ENCODE results near the gene CRK. TPM values are rescaled to one million over a fixed set of nuclear protein-coding genes. Genes with fewer than 3 reads are reported as not detected.

CRK gene
- total and polyA plus RNA-seq, 10 of the 15 experiments (the other 5 are each of a cell fraction or from before 2014, with no cell fraction given): 11.1 to 23.8 (median 20.5) TPM

- Histone ChIP-seq H3K9me3 (replicated peaks; ENCODE audit: control insufficient read depth, insufficient read depth, low read length) (no peaks in the 10 kb centered on the region), H3K4me1 (ENCODE audit: control insufficient read depth, insufficient read depth, low read length) (no peaks in the 10 kb centered on the region), H4K20me1 (ENCODE audit: control insufficient read depth, insufficient read depth) (no peaks in the 10 kb centered on the region), H3K27ac (ENCODE audit: control insufficient read depth, insufficient read depth) (no peak overlapping the region), H2AFZ (ENCODE audit: control insufficient read depth, low read depth, low read length) (no peak overlapping the region), H3K79me2 (ENCODE audit: control insufficient read depth, insufficient read depth, low read length) (peaks cover 1% of the 10 kb centered on the region; the same call in 1 of the 2 replicates), H3K36me3 (ENCODE audit: control insufficient read depth in 2 of 2, insufficient read depth in 2 of 2, low read length in 1 of 2) (peaks cover 2 to 9% of the 10 kb centered on the region in 2 experiments), H3K27me3 (replicated peaks in 1 of 2; ENCODE audit: control insufficient read depth in 2 of 2, insufficient read depth in 2 of 2, low read length in 1 of 2) (no peaks in the 10 kb centered on the region), H3K4me2 (ENCODE audit: control insufficient read depth, insufficient read depth) (no peak overlapping the region), H3K4me3 (no peak overlapping the region), H3K9ac (ENCODE audit: control insufficient read depth, insufficient read depth, low read length) (no peak overlapping the region)
- DNase-seq (ENCODE audit: low read depth, low spot score) (no peak), FAIRE-seq (no peak), ATAC-seq (no peak)
- WGBS (ENCODE audit: insufficient coverage, insufficient replicate concordance, low lambda C conversion rate, missing lambda C conversion rate): 83% methylated on average over 8 of the region's 10 CpGs
- in situ Hi-C loops (cut with MboI): no loop called here
- no peak for TF ChIP-seq GABPA (IDR thresholded peaks at IDR 0.05; ENCODE audit: low read depth)
- TF ChIP-seq BMI1 (IDR thresholded peaks at IDR 0.05; ENCODE audit: borderline replicate concordance): no peak
- no peak for TF ChIP-seq ESRRA (IDR thresholded peaks at IDR 0.05; ENCODE audit: low read length)
- no peak for TF ChIP-seq HCFC1 (IDR thresholded peaks at IDR 0.05; ENCODE audit: low read length)
- CTCF ChIA-PET: interaction anchor here (1.4 to 1.5 kb wide), 2 partner anchors 59 to 92 kb away, joined by 3 to 5 read pairs; no protein-coding TSS in a partner anchor
- RAD21 ChIA-PET (ENCODE audit: unreplicated experiment): interaction anchor here (0.7 to 0.8 kb wide), 2 partner anchors 58 to 395 kb away, joined by 3 read pairs; no protein-coding TSS in a partner anchor
- no TSS peak for BruUV-seq (replicated peaks)
- SMC1A ChIA-PET (ENCODE audit: uncharacterized antibody, unreplicated experiment): interaction anchor here (1.0 to 1.3 kb wide), 2 partner anchors 9 to 58 kb away, joined by 3 read pairs; no protein-coding TSS in a partner anchor
- intact Hi-C loops (cut with micrococcal nuclease; ENCODE audit: unreplicated experiment): no loop called here
- POLR2A ChIA-PET: interaction anchor here (0.6 kb wide), 3 partner anchors 37 to 433 kb away, joined by 3 to 5 read pairs (median 3); no protein-coding TSS in a partner anchor
Measured at GRCh38 chr17:1423456-1424135, 32.4 kb downstream of the CRK start.

GRCh38 chr17:1422885-1423284 lies 33.1 kb downstream of the CRK start:
- H3K9me3 ChIP-seq (replicated peaks; ENCODE audit: control insufficient read depth, insufficient read depth, low read length): no peaks in the 10 kb centered on the region
- no peaks in the 10 kb centered on the region for H3K4me1 ChIP-seq (ENCODE audit: control insufficient read depth, insufficient read depth, low read length)
- H3K36me3 ChIP-seq (ENCODE audit: control insufficient read depth in 2 of 2, insufficient read depth in 2 of 2, low read length in 1 of 2): peaks cover 2 to 9% of the 10 kb centered on the region in 2 experiments
- SMC1A ChIA-PET (ENCODE audit: uncharacterized antibody, unreplicated experiment): no interaction called here
- no peaks in the 10 kb centered on the region for H4K20me1 ChIP-seq (ENCODE audit: control insufficient read depth, insufficient read depth)
- in situ Hi-C loops (cut with MboI): no loop called here
- no peak for TF ChIP-seq ZBTB4 (CRISPR knock-in tag; IDR thresholded peaks at IDR 0.05)
- TF ChIP-seq DPF2 (IDR thresholded peaks at IDR 0.05): no peak
- no peak overlapping the region for H3K4me3 ChIP-seq
- no peaks in the 10 kb centered on the region for H3K27me3 ChIP-seq (replicated peaks in 1 of 2; ENCODE audit: control insufficient read depth in 2 of 2, insufficient read depth in 2 of 2, low read length in 1 of 2)
- H2AFZ ChIP-seq (ENCODE audit: control insufficient read depth, low read depth, low read length): no peak overlapping the region
- H3K9ac ChIP-seq (ENCODE audit: control insufficient read depth, insufficient read depth, low read length): no peak overlapping the region
- ATAC-seq: no peak
- peaks cover 1% of the 10 kb centered on the region; the same call in 1 of the 2 replicates for H3K79me2 ChIP-seq (ENCODE audit: control insufficient read depth, insufficient read depth, low read length)
- intact Hi-C loops (cut with micrococcal nuclease; ENCODE audit: unreplicated experiment): no loop called here
- WGBS (ENCODE audit: insufficient coverage, insufficient replicate concordance, low lambda C conversion rate, missing lambda C conversion rate): 91% methylated on average over 7 of the region's 7 CpGs
- no peak for FAIRE-seq
- no peak for DNase-seq (ENCODE audit: low read depth, low spot score)
- no peak overlapping the region for H3K4me2 ChIP-seq (ENCODE audit: control insufficient read depth, insufficient read depth)
- BruUV-seq (replicated peaks): TSS peak; percentile 64
- CTCF ChIA-PET: interaction anchor here (1.5 kb wide), 1 partner anchor 58 kb away, joined by 5 read pairs; no protein-coding TSS in a partner anchor
- POLR2A ChIA-PET: no interaction called here
- RAD21 ChIA-PET (ENCODE audit: unreplicated experiment): interaction anchor here (0.8 kb wide), 1 partner anchor 58 kb away, joined by 3 read pairs; no protein-coding TSS in a partner anchor
- H3K27ac ChIP-seq (ENCODE audit: control insufficient read depth, insufficient read depth): no peak overlapping the region
